GM19025 (cell line): Measurements from ENCODE around the gene ZBTB7C.

Source experiments
- ATAC-seq: cut with Tn5 transposase; IDR thresholded peaks from one replicate; pipeline ENCODE4 v1.9.1; 2021; ENCODE audit warnings: mild to moderate bottlenecking, low read depth, moderate library complexity; ENCODE audit not compliant: unreplicated experiment

ZBTB7C gene

DNA sequence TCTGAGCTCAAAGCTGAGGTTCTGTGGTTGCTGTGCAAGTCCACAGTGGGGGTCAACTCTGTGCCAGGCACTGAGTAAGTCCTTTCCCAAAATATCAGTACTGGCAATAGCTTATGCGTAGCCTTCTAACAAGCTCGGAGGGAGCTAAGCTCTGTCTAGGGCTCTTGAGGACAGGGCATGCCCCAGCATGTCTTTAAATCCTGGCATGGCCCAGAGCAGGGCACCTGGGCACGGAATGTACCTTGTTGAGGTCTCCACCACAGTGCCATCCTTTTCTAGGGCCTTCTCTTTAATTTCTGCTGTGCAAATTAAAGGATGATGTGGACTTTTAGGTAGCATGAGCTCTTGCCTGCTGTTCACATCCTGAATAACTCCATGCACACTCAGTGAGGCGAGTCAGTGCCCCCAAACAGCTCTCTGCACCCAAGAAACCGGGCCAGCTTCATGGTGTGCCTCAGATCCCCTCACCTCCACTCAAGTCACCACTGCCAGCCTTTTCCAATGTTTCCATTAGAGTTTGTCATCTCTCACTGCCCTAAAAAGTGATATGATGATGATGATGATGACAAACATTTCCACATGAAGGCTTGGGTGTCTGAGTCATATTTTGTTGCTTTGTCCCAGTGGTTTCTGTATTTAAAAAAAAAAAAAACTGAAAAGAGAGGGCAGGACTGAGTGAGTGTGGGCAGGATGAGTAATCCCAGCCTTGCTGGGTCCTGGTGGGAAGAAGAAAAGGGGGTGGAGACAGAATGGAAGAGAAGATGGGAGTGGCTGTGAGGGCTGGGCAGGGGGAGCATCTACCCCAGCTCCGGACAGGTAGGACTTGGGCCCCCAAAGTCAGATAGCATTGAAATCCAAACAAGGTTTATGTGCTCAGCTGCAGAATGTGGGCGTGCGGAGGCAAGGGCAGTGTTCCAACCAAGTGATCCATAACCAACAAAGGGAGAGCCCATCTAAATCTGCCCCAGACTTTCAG lies 78.9 kb downstream of the ZBTB7C start:
- no peak for ATAC-seq

DNA sequence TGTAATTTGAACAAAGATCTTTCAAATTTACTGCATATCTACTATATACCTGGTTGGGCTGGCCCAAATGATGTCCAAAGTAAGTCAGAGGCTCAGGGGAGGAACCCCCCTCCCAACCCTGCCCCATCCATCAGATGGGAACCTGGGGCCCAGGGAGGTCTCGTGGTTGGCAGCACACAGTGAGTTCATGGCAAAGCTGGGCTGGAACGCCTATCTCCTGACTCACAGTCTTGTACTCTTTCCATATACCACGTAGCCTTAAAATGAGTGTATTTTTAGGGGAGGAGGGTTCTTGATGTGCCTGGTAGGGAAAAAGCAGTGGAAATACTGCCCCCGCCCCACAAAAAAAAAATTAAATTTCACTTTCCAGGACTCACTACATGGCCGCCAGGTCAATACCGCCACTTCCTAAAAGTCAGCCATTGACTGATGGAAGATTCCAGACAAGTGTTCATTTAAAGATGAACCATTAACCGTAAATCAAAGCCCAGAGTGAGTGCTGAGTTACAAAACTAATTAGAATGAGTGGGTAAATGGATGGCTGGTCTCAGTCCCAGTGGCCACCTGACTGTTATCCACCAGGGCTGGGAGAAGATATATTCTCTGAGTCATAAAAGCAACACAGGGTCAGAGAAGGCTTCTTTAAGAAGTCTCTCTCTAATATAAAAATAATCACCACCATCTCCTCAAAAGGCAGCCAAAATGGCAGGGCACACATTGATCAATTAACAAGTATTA lies 80.5 kb downstream of the ZBTB7C start:
- ATAC-seq = no peak

DNA sequence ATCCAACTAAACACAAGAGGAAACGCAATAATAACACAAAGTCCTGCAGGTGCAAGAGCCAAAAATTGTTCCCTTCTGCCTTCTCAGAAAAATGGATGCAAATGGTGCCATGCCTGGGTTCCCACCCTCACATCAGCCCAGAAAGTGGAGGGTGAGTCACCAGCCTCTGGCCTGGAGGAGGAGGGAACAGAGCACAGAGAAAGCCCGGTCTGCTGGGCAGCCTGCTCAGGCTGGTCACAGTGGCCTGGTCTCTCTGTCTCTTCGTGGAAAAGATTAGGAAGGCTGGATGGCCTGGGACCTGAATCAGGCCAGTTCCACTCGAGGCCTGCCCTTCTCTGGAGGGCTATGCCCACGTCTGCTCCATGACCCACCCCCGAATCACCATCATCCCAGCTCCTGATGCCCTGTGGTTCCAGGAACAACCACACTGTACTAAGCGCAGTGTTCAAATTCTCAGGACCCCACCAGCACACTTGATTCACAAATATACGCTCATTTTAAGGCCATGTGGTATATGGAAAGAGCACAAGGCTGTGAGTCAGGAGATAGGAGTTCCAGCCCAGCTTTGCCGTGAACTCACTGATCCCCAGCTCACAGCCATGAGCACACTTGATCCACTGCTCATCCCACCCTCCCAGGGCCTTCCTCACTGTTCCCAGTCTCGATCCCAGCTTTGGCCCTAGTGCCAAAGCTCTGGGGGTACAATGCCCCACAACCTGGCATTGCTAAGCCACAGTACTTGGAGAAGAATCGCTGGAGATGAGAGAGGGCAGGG lies 82.1 kb downstream of the ZBTB7C start:
- ATAC-seq = no peak

DNA sequence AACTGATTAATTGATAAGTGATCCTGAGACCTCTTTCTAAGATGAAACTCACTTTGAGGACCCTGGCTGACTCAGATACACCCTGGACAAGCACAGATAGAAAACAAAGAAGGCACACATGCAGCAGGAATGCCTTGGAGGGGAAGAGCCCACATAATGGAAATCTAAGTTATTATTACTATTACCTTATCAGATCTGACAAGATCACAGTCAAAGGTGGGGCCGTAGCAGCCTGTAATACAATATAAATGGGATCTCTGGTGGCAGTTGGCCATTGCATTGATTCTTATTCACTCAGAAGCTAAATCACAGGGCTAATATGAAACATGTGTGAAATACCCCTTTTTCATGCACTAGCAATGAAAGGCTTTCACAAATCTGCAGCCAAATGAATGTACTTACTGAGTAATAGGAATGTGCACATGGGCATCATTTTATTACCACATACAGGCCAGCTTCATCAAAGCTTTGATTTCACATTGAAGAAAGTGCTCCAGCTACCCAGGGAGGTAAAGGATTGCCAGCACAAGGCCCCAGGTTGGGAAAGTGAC lies 84.0 kb downstream of the ZBTB7C start:
- no peak for ATAC-seq

DNA sequence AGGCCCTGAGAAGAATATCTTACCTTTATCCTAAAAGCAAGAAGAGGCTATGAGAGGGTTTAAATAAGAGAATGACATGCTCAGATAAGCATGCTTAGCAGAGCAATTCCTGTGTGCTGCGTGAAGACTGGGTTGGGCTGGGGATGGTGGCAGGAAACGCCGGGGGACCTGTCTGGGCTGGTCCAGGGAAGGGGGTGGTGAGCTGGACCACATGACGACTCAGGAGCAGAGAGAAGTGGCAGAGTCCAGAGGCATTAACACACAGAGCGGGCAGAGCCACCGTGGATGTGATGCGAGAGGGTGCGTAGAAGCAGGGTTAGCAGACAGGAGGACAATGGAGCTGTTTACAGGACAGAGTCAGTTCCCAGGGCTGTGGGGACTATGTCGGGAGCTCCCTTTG lies 84.5 kb downstream of the ZBTB7C start:
- ATAC-seq = no peak

DNA sequence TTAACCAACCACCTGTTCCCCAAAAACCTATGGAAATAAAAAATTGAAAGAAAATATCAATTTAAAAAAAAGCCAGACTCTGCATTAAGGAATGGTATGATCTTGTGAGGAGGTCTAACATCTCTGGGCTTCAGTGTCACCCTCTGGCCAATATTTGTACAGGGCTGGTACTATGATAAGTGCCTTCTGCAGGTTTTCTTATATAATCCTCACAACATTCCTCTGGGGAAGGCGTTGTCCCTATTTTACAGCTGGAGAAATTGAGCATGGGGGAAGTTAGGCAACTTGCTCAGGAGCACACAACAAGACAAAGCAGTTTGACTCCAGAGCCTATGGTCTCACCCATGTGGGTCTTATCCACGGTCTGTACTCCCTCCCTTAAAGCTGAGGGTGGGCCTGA lies 86.0 kb downstream of the ZBTB7C start:
- ATAC-seq = no peak

DNA sequence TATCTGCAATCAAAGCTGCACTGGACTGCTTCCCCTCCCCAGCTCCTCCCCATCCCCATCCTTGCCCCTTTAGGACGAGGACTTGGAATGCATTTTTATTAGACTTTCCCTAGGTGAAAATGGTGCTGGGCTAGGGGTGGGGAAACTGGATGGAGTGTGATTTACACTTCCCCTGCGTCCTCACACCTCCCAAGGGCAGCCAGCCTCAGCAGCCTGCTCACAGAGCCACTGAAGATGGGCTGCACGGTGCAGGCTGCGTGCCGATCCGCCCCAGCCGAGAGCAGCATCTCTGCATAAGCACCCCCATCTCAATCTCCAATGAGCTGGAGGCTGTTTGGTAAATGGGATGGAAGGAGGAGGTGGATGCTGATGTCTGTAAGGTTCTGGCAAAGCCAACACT lies 87.6 kb downstream of the ZBTB7C start:
- ATAC-seq = no peak

DNA sequence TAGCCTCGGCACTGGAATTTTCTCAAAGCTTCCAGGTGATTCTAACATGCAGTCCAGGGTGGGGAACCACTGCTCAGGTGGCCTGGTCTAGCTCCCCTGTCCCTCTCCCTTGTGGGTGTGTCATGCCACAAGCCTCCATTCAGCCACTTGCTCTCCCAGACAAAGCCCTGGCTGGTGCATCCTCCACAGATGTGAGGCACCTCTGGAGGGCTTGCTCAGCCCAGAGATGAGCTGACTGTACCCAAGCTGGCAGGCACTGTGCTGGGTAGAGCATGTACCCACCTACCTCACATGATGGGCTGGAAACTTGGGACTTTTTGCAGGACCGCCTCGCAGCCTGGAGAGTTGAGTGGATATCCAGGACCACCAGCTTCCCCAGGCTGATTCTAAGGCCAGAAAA lies 88.1 kb downstream of the ZBTB7C start:
- no peak for ATAC-seq

DNA sequence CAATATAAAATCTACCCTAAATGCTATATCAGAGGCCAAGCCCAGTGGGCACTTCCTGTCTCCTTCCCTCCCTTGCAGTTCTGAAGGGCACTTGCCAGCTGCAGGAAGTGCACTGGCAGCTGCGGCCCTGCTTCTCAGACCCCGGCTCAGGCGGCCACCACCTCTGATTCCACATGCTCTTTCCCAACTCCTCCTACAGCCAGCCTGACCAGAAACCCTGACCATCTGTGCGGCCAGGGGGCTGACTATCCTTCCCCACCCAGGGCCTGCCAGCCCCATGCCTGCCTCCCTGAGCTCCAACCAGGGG lies 88.6 kb downstream of the ZBTB7C start:
- ATAC-seq = no peak

DNA sequence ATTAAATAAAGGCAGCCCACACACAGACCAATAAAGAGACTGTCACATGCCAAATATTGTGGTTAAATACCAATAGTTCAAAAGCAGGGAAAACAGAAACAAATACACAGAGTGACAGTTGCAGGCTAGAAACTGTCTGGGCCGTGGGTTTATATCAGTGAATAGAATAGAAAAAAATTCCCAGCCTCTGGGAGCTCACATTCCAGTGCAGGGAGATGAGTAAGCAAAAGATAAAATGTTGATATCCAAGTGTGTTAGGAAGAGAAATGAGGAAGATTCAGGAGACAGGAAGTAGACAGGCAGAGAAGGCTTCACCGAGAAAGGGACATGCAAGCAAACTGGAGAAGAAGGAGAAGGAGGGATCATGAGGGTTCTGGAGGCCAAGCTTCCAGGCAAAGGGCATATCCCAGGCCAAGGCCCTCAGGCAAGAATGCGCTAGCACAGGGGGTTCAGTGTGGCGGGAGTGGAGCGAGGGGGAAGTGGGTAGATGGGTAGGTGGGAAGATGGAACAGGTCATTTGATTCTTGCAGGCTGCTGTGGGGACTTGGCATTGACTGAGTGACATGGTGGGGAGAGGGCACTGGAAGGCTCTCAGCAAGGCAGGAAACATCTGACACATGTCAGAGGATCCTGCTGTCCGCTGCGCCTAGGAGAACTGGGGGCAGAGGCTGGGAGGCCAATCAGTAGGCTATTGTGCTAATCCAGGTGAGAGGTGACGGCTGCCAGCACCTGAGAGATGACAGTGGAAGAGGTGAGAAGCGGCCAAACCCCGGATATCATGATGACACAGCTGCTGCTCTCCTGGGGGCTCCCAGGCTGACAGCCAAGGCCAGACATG lies 89.2 kb downstream of the ZBTB7C start:
- ATAC-seq = no peak

DNA sequence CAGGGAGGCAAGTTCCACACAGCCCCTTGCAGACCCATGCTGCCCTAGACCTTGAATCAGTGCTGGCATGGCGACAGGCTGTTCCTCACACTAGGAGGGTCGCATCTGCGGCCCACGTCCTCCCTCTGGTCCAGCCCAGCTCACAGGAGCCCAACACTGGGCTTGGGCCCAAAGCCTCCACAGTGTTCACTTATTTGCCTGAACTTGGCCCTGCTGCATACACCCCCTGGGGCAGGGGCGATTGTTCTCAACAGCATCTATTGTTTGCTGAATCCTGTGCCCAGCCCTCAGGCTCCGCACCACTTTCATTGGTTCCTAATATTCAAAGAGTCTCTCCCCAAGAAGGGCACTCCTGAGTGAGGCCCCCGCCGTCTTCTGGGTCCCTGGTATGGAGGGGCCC lies 90.7 kb downstream of the ZBTB7C start:
- ATAC-seq = no peak

DNA sequence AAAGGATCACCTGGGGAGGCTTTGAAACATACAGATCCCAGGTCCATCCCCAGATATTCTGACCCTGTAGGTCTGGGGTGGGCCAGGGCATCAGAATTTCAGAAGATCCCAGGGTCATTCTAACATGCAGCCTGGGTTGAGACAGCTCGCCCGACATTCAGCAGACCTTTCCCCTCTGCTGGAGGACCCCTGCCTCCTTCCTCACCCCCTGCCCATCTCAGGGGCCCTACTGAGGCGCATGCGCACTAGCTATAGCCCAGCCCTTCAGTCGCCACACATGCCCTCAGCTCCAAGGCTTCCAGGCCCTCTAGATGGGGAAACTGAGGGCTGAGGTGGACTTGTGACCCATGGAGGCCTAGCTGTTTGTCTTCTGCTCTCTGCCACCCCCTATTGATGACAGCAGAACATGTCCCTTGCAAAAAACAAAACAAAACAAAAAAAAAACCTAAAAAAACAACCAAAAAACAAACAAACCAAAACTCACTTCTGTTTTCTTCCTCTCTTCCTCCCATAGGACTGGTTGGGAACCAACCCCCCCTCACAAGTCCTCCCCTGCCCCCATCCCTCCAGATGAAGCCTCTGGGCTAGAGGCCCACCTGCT lies 91.3 kb downstream of the ZBTB7C start:
- no peak for ATAC-seq

DNA sequence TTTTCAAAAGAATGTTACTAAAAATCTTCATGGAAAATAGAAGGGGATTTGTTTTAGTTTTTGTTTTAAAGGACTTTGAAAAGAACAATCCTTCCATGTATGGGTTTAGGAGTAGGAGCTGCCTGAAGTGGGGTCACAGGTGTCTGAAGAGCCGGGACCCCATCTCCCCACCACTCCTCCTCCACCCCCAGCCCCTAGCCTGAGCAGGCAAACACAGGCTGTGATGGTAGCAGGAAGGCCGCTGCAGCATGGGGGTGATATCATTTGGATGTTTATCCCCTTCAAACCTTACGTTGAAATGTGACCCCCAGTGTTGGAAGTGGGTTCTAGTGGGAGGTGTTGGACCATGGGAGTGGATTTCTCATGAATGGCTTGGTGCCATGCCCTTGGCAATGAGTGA lies 93.0 kb downstream of the ZBTB7C start:
- ATAC-seq = no peak

DNA sequence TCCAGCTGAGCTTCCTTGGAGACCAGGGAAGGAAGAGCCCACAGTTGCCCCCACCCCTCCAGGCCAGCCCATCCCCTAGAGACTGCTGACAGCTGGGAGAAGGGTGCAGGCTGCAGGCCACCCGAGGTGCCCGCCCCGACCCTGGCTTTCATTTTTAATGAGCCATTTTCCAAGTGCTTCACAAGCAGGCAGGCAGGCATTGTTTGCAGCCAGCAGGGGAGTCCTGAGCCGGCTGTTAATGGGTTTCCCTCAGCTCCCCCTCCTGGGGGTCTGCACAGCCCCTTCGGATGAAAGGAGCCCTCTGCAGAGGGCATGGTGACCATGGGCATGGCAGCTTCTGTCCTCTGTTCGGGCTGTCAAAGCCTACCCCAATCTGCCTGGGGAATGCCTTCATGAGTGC lies 94.5 kb downstream of the ZBTB7C start:
- ATAC-seq = no peak

DNA sequence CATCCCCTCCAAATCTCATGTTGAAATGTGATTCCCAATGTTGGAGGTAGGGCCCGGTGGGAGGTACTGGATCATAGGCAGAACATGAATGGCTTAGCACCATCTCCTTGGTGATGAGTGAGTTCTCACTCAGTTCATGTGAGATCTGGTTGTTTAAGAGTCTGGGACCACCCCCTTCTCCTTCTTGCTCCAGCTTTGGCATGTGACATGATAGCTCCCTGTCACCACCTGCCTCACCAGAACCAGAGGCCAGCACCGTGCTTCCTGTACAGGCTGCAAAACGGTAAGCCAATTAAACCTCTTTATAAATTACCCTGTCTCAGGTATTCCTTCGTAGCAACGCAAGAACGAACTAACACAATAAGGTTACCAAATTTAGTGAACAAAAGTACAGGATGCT lies 95.4 kb downstream of the ZBTB7C start:
- ATAC-seq = no peak

DNA sequence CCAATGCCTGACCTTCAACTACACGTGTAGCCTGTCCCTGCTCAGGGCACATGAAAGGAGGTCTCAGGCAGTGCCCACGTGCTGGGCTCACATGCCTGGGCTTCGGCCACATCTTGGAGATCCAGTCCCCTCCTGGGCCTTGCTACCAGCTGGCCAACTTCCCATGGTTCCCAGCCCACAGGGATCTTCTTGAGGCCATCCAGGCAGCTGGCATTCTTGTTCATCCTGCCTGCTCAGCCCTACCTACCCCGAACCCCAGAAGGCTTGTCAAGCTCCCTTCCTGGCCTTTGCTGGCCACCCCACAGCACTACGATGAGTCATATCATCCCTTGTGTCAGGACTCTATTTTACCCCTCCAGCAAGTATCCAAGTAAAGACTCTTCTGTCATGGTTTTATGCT lies 97.1 kb downstream of the ZBTB7C start:
- no peak for ATAC-seq

DNA sequence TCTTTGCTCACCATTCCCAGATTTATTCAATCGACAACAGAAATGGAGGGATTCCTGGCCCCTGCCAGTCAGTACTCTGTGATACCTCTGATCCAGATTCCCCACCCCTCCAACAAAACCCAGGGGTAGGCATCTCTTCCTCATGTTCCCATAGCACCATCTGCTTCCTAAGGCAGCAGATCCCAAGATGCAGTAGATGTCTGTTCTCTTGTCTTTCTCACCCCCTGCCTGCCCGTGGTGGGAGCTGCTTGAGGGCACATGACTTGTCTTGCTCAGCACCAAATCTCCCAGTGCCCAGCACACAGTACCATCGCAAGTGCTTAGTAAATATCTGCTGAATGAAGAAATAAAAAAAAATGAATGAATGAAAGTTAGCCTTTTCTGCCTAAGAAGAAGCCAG lies 98.2 kb downstream of the ZBTB7C start:
- ATAC-seq = no peak

DNA sequence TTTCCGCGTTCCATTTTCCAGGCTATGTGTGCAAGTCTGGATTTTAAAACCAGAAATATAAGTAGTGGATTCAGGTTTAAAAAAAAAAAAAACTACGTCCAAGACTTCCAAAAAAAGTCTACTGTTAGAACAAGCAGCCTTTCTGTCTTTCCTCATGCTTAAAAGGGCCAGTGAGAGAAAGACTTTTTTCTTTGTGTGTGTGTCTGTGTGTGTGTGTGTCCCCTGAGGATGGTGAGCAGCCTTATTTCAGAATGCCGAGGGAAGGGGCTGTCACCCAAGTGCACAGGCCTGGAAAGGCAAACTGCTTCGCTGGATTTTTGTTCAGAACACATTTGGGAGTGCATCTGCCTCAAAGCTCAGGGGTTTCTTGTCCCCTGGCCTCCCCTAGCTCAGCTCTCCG lies 98.8 kb downstream of the ZBTB7C start:
- no peak for ATAC-seq

DNA sequence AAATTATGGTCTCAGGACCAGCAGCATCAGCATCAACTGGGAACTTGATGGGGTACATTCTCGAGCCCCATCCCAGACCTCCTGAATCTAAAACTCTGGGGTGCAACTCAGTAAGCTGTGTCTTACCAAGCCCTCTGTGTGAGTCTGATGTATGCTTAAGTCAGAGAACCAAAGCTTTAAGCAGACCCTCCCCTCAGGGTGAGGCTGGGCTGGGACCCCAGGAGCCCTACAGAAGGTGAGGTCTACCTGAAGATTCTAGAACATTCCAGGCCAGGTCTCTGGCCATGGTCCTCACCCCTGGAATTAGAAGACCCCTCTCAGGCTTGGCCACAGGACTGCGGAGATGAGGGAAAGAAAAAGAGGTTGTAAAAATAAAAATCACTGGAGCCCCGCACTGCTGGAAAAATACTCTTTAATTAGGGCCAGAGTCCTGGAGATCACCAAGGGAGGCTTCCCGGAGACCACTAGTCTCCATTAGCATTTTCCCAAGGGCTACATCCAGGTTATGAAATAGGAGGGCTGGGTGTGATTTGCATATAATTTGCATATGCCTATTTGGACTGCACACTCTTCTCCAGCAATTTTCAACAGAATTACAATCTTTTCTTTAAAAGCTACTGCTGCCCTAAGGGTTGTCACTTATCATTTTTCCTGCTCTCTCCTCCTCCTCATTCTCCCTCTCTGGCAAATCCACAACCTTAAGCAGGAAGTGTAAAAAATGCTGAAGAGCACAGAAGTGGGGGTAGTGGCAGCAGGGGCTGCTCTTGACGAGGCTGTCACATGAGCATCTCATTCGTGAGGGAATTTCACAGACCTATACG lies 100.2 kb downstream of the ZBTB7C start:
- no peak for ATAC-seq
